K562 (cell line): Measurements from ENCODE around the gene ITGB2. TPM values are rescaled to one million over a fixed set of nuclear protein-coding genes. Genes with fewer than 3 reads are reported as not detected.

Source experiments
- CGGBP1 ChIP-seq: fragments of 250-450 bp; sonication (Bioruptor Pico); IDR thresholded peaks from 2 replicates; pipeline ENCODE4 v1.9.0; 2021; ENCODE audit warnings: mild to moderate bottlenecking
- DACH1 ChIP-seq: fragments of 450-650 bp; IDR thresholded peaks from 2 replicates; pipeline ENCODE4 v1.6.1; 2018; ENCODE audit not compliant: partially characterized antibody
- DDX20 ChIP-seq: fragments of 450-650 bp; IDR thresholded peaks from 2 replicates; pipeline ENCODE4 v1.6.1; 2016; ENCODE audit warnings: missing genetic modification characterization, low read depth, mild to moderate bottlenecking, missing compliant biosample characterization, moderate library complexity
- FOXM1 ChIP-seq, 2 experiments: fragments of 450-650 bp in 1 of 2; sonication (generic) in 1 of 2; formaldehyde crosslinking in 1 of 2; IDR thresholded peaks; 2 replicates each; pipeline versions ENCODE4 v1.6.1 to v1.9.0; 2017 to 2022; ENCODE audit warnings: low read depth in 2 of 2, mild to moderate bottlenecking in 2 of 2, missing genetic modification reagents in 1 of 2, moderate library complexity in 1 of 2
- FUS ChIP-seq: fragments of 200-400 bp; formaldehyde crosslinking; optimal IDR thresholded peaks from 2 replicates; pipeline ENCODE3; 2017; ENCODE audit warnings: low read depth, low read length
- HCFC1 ChIP-seq: IDR thresholded peaks from 2 replicates; pipeline ENCODE4 v1.6.1; 2012; ENCODE audit warnings: low read depth, low read length, improper control_type of control experiment
- HMGXB4 ChIP-seq: sonication (generic); formaldehyde crosslinking; IDR thresholded peaks from 2 replicates; pipeline ENCODE4 v1.8.1; 2023; ENCODE audit warnings: mild to moderate bottlenecking, missing genetic modification reagents
- MTA3 ChIP-seq: fragments of 450-650 bp; formaldehyde crosslinking; IDR thresholded peaks from 2 replicates; pipeline ENCODE4 v1.6.1; 2017; ENCODE audit warnings: mild to moderate bottlenecking, borderline replicate concordance
- OTX1 ChIP-seq: fragments of 450-650 bp; formaldehyde crosslinking; IDR thresholded peaks from 2 replicates; pipeline ENCODE4 v1.4.0; 2022; ENCODE audit warnings: mild to moderate bottlenecking
- RAD51 ChIP-seq: fragments of 450-650 bp; IDR thresholded peaks from 2 replicates; pipeline ENCODE4 v1.7.1; 2016; ENCODE audit warnings: low read depth, mild to moderate bottlenecking, borderline replicate concordance
- SIN3B ChIP-seq: fragments of 450-650 bp; IDR thresholded peaks from 2 replicates; pipeline ENCODE4 v1.6.1; 2017; ENCODE audit warnings: low read depth, mild to moderate bottlenecking, moderate library complexity
- SRSF3 ChIP-seq: fragments of 200-400 bp; formaldehyde crosslinking; IDR thresholded peaks from 2 replicates; pipeline ENCODE4 v1.6.1; 2016; ENCODE audit warnings: mild to moderate bottlenecking, low read length, moderate library complexity; ENCODE audit not compliant: insufficient read depth
- TBP ChIP-seq: optimal IDR thresholded peaks from 2 replicates; pipeline ENCODE3; 2011; ENCODE audit warnings: low read depth, low read length, improper control_type of control experiment
- XRCC3 ChIP-seq: fragments of 450-650 bp; IDR thresholded peaks from 2 replicates; pipeline ENCODE4 v1.6.1; 2017; ENCODE audit warnings: mild to moderate bottlenecking, moderate library complexity
- ZBTB7A ChIP-seq: IDR thresholded peaks from 2 replicates; pipeline ENCODE4 v1.6.1; 2011; ENCODE audit warnings: low read depth, mild to moderate bottlenecking, low read length, moderate library complexity, borderline replicate concordance; ENCODE audit not compliant: control insufficient read depth
- ZFP30 ChIP-seq: fragments of 250-450 bp; sonication (Bioruptor Pico); IDR thresholded peaks from 2 replicates; pipeline ENCODE4 v1.8.0; 2022; ENCODE audit warnings: moderate library complexity, mild to moderate bottlenecking, inconsistent platforms, borderline replicate concordance
- ZNF57 ChIP-seq: fragments of 450-650 bp; formaldehyde crosslinking; IDR thresholded peaks from 2 replicates; pipeline ENCODE4 v1.4.0; 2020; ENCODE audit warnings: mild to moderate bottlenecking, moderate library complexity
- ZNF586 ChIP-seq: fragments of 450-650 bp; formaldehyde crosslinking; conservative IDR thresholded peaks from 2 replicates; pipeline ENCODE4 v1.4.0; 2020; ENCODE audit warnings: mild to moderate bottlenecking, moderate library complexity
- ZNF695 ChIP-seq: fragments of 450-650 bp; formaldehyde crosslinking; IDR thresholded peaks from 2 replicates; pipeline ENCODE4 v1.4.0; 2020; ENCODE audit warnings: mild to moderate bottlenecking, moderate library complexity
- polyA plus RNA-seq, 8 experiments: library from polyadenylated mRNA; depleted of rRNA in 4 of 8; stranded (reverse) in 5 of 8; unstranded in 3 of 8; fragments of >200 nt; fragmentation: Nextera tagmentation in 2 of 8; fragmentation: Illumina TruSeq in 1 of 8; extraction: Ambion mirVana in 2 of 8; extraction: Trizol in 1 of 8; gene quantifications; 2 replicates each; pipeline versions ENCODE4 v1.2.1 to v1.2.3, GENCODE V29; 2011 to 2014; ENCODE audit warnings: inconsistent platforms in 1 of 8, missing spikeins in 1 of 8
- total RNA-seq, 7 experiments: library from RNA; depleted of rRNA in 6 of 7; stranded (reverse); fragments of >200 nt in 6 of 7; fragmentation: Illumina TruSeq in 2 of 7; extraction: Trizol in 2 of 7; gene quantifications; 2 replicates each; pipeline versions ENCODE4 v1.2.1 to v1.2.3, GENCODE V29; 2011 to 2021; ENCODE audit warnings: low replicate concordance in 1 of 7
- TF ChIP-seq, protein P1 (sequence below): IDR thresholded peaks from 2 replicates; pipeline ENCODE4 v1.6.1; 2011; ENCODE audit warnings: borderline replicate concordance, low read depth, mild to moderate bottlenecking, moderate library complexity, low read length; ENCODE audit not compliant: insufficient read depth, poor library complexity, severe bottlenecking

Gene ITGB2
- total and polyA plus RNA-seq, 9 of the 15 experiments (the other 6 are each of a cell fraction or from before 2014, with no cell fraction given), result 0.07 to 1.3 (median 0.51) TPM; not detected in 2

DNA sequence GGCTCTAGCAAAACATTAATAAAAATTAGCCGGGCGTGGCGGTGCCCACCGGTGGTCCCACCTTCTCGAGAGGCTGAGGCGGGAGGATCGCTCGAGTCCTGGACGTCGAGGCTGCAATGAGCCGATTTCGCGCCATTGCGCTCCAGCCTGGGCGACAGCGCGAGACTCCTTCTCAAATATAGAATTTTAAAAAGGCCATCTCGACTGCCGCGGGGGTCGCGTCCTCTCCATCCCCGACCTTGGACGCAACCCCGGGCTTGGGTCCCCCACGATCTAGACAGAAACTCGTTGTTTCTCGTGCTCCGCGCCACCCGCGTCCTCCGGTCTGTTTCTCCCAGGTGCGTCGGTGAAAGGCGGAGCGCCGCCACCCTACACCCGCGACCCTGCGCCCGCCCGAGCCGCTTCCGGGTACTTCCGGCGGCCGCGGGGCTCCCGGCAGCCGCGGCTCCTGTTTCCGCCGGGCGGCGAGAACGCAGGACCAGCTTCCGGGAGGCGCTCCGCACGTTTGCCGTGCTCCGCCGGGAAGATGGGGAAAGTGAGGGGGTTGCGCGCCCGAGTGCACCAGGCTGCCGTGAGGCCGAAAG lies 18.9 kb upstream of the ITGB2 start, which contains the start of gene SLX9 (continued):
- TF ChIP-seq HCFC1 (peak; percentile 94), MTA3 (peak; percentile 91), CGGBP1 (peak; percentile 96; the same call in 1 of the 2 replicates), DDX20 (tag) (no peak), TBP (peak; percentile 90), DACH1 (no peak), ZBTB7A (peak; percentile 94), ZNF586 (CRISPR knock-in tag) (no peak), RAD51 (no peak), FUS (peak; percentile 93), ZNF57 (CRISPR knock-in tag) (no peak), ZFP30 (no peak), XRCC3 (no peak), OTX1 (CRISPR knock-in tag) (peak; percentile 88; the same call in 1 of the 2 replicates), HMGXB4 (0 out of 2 replicates have a peak, but pooled peaks have one; percentile 65), FOXM1 (IDR thresholded peaks at IDR 0.05; ENCODE audit: low read depth) (no peak), FOXM1 (CRISPR knock-in tag; IDR thresholded peaks at IDR 0.05; ENCODE audit: low read depth) (no peak), ZNF695 (CRISPR knock-in tag) (no peak), SRSF3 (no peak), SIN3B (peak; percentile 95)
- TF ChIP-seq, protein P1, sequence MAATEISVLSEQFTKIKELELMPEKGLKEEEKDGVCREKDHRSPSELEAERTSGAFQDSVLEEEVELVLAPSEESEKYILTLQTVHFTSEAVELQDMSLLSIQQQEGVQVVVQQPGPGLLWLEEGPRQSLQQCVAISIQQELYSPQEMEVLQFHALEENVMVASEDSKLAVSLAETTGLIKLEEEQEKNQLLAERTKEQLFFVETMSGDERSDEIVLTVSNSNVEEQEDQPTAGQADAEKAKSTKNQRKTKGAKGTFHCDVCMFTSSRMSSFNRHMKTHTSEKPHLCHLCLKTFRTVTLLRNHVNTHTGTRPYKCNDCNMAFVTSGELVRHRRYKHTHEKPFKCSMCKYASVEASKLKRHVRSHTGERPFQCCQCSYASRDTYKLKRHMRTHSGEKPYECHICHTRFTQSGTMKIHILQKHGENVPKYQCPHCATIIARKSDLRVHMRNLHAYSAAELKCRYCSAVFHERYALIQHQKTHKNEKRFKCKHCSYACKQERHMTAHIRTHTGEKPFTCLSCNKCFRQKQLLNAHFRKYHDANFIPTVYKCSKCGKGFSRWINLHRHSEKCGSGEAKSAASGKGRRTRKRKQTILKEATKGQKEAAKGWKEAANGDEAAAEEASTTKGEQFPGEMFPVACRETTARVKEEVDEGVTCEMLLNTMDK, result no peak
- TF ChIP-seq, all 486 proteins: peak for 231
